OCI-LY1 (cell line): ENCODE measurements around the gene ABLIM1.

ENCODE experiments used
- H2AFZ ChIP-seq: fragments of 200-600 bp; sonication (generic), shearing (Covaris generic); 2 replicates; pipeline ENCODE4 v1.6.0; 2014; ENCODE audit warnings: antibody characterized with exemption, mild to moderate bottlenecking, low read length
- H3F3A ChIP-seq: fragments of 200-600 bp; sonication (generic), shearing (Covaris generic); 2 replicates; pipeline ENCODE4 v1.6.0; 2014; ENCODE audit warnings: mild to moderate bottlenecking, antibody characterized with exemption, low read length, moderate library complexity; ENCODE audit not compliant: insufficient read depth
- H3K27ac ChIP-seq: fragments of 200-600 bp; sonication (generic); 2 replicates; pipeline ENCODE4 v1.5.1; 2014; ENCODE audit warnings: low read length, mixed run types, mild to moderate bottlenecking, low read depth; ENCODE audit not compliant: poor library complexity, severe bottlenecking
- H3K27me3 ChIP-seq: fragments of 200-600 bp; sonication (generic); 2 replicates; pipeline ENCODE4 v1.6.0; 2014; ENCODE audit warnings: antibody characterized with exemption, mild to moderate bottlenecking, low read length, moderate library complexity; ENCODE audit not compliant: insufficient read depth
- H3K36me3 ChIP-seq: fragments of 200-600 bp; sonication (generic); 2 replicates; pipeline ENCODE4 v1.6.1; 2014; ENCODE audit warnings: mild to moderate bottlenecking, antibody characterized with exemption, low read length, moderate library complexity, mixed read lengths; ENCODE audit not compliant: insufficient read depth
- H3K4me1 ChIP-seq: fragments of 200-600 bp; sonication (generic); 2 replicates; pipeline ENCODE4 v1.5.1; 2014; ENCODE audit warnings: mild to moderate bottlenecking, low read length, moderate library complexity; ENCODE audit not compliant: insufficient read depth, severe bottlenecking
- H3K4me2 ChIP-seq: fragments of 200-600 bp; sonication (generic), shearing (Covaris generic); 2 replicates; pipeline ENCODE4 v1.6.1; 2014; ENCODE audit warnings: low read length
- H3K4me3 ChIP-seq: fragments of 200-600 bp; sonication (generic); 2 replicates; pipeline ENCODE4 v1.5.1; 2014; ENCODE audit warnings: low read length, low read depth, mild to moderate bottlenecking, mixed read lengths; ENCODE audit not compliant: poor library complexity, severe bottlenecking
- H3K79me2 ChIP-seq: fragments of 200-600 bp; shearing (Covaris generic); 2 replicates; pipeline ENCODE4 v1.6.1; 2016; ENCODE audit warnings: mixed run types, low read length, mixed read lengths; ENCODE audit not compliant: insufficient read depth
- H3K9ac ChIP-seq: fragments of 200-600 bp; sonication (generic), shearing (Covaris generic); 2 replicates; pipeline ENCODE4 v1.6.1; 2014; ENCODE audit warnings: mild to moderate bottlenecking, low read length, mixed read lengths
- H3K9me2 ChIP-seq: fragments of 200-600 bp; sonication (generic), shearing (Covaris generic); 2 replicates; pipeline ENCODE4 v1.6.1; 2014; ENCODE audit warnings: low read depth, mild to moderate bottlenecking, low read length, mixed read lengths
- H3K9me3 ChIP-seq: fragments of 200-600 bp; shearing (Covaris generic); 2 replicates; pipeline ENCODE4 v1.6.1; 2014; ENCODE audit warnings: low read length, mixed read lengths
- H4K20me1 ChIP-seq: fragments of 200-600 bp; sonication (generic), shearing (Covaris generic); 2 replicates; pipeline ENCODE4 v1.6.0; 2016; ENCODE audit warnings: mild to moderate bottlenecking, low read length; ENCODE audit not compliant: insufficient read depth
- EZH2 ChIP-seq: fragments of 200-600 bp; sonication (generic), shearing (Covaris generic); IDR thresholded peaks from 2 replicates; pipeline ENCODE4 v1.8.0; 2017; ENCODE audit warnings: borderline replicate concordance, mixed run types, mild to moderate bottlenecking, antibody characterized with exemption, low read length, moderate library complexity, mixed read lengths
- TF ChIP-seq, protein P1 (sequence below): fragments of 200-600 bp; sonication (generic), shearing (Covaris generic); IDR thresholded peaks from 2 replicates; pipeline ENCODE4 v1.5.1; 2017; ENCODE audit warnings: mild to moderate bottlenecking, antibody characterized with exemption, low read length, moderate library complexity, mixed read lengths

Gene ABLIM1

DNA sequence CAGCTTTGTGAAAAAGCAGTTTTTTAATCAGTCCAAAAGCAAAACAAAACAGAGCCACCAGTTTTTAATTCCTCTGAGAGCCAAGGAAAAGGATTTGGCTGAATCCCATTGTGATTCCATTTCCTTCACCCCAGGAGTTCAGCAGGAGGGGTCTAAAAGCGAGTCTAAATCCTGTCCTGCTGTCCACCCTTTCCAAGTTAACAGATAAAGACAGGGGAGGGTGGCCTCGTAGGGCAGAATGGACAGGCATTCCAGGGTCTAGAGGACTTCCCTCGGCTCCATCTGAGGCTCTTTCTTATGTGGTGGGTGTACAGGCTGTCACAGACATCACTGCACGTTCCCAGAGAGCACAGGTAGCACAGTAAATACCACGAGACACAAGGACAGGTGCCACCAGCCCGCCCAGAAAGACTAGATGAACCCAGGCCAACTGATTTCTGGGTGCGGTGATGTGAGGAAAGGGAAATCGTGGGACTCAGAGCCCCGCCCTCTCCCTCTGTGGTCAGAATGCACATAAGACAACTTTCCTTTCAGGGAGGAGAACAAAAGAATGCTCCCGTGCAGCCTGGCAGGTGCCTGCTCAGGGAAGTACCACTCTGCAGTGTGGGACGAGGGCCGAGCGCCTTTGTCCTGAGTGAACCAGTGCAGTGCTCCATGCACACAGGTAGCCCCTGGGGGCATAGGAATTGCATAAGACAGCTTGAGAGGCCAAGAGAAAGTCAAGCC is 119.7 kb downstream of the ABLIM1 start:
- no peak overlapping the region for H3K4me3 ChIP-seq
- no peaks in the 10 kb centered on the region for H3K79me2 ChIP-seq
- no peaks in the 10 kb centered on the region for H3K27me3 ChIP-seq
- H3K9me2 ChIP-seq, result no peaks in the 10 kb centered on the region
- no peaks in the 10 kb centered on the region for H3F3A ChIP-seq
- H2AFZ ChIP-seq, result no peak overlapping the region
- H3K4me2 ChIP-seq, result peak overlapping the region; percentile 44; the same call in 1 of the 2 replicates
- no peak overlapping the region for H3K27ac ChIP-seq
- no peak overlapping the region; the same call in 1 of the 2 replicates for H3K9ac ChIP-seq
- H3K36me3 ChIP-seq, result no peaks in the 10 kb centered on the region
- H3K9me3 ChIP-seq, result no peaks in the 10 kb centered on the region
- peaks cover 25% of the 10 kb centered on the region for H3K4me1 ChIP-seq
- TF ChIP-seq EZH2, result no peak
- TF ChIP-seq, protein P1, sequence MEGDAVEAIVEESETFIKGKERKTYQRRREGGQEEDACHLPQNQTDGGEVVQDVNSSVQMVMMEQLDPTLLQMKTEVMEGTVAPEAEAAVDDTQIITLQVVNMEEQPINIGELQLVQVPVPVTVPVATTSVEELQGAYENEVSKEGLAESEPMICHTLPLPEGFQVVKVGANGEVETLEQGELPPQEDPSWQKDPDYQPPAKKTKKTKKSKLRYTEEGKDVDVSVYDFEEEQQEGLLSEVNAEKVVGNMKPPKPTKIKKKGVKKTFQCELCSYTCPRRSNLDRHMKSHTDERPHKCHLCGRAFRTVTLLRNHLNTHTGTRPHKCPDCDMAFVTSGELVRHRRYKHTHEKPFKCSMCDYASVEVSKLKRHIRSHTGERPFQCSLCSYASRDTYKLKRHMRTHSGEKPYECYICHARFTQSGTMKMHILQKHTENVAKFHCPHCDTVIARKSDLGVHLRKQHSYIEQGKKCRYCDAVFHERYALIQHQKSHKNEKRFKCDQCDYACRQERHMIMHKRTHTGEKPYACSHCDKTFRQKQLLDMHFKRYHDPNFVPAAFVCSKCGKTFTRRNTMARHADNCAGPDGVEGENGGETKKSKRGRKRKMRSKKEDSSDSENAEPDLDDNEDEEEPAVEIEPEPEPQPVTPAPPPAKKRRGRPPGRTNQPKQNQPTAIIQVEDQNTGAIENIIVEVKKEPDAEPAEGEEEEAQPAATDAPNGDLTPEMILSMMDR, result no peak
- no peaks in the 10 kb centered on the region for H4K20me1 ChIP-seq

DNA sequence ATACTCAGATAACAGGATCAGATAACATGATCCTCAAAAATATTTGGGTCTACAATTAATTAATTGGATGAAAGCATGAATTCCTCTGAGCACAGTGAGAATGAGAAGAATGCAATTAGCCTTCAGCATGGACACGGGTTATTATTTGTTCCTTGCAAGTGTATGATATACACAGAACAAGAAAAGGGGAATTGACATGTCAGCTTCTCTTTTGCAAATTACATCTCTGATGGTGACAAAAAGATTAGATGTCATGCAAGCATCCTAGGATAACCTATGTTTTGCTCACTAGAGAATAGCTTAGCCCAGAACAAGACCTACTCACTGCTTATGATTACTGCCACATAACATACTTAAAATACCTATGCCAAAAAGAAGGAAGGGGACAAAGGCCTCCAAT is 120.3 kb downstream of the ABLIM1 start:
- H3K4me2 ChIP-seq, result no peak overlapping the region
- no peak overlapping the region for H3K4me3 ChIP-seq
- H3K9ac ChIP-seq, result no peak overlapping the region
- peaks cover 22% of the 10 kb centered on the region for H3K4me1 ChIP-seq
- no peaks in the 10 kb centered on the region for H4K20me1 ChIP-seq
- no peak overlapping the region for H2AFZ ChIP-seq
- TF ChIP-seq, protein P1, result no peak
- no peak for TF ChIP-seq EZH2
- no peaks in the 10 kb centered on the region for H3K27me3 ChIP-seq
- no peaks in the 10 kb centered on the region for H3K36me3 ChIP-seq
- H3K9me2 ChIP-seq, result no peaks in the 10 kb centered on the region
- no peaks in the 10 kb centered on the region for H3K79me2 ChIP-seq
- H3K27ac ChIP-seq, result no peak overlapping the region
- no peaks in the 10 kb centered on the region for H3F3A ChIP-seq
- H3K9me3 ChIP-seq, result no peaks in the 10 kb centered on the region

DNA sequence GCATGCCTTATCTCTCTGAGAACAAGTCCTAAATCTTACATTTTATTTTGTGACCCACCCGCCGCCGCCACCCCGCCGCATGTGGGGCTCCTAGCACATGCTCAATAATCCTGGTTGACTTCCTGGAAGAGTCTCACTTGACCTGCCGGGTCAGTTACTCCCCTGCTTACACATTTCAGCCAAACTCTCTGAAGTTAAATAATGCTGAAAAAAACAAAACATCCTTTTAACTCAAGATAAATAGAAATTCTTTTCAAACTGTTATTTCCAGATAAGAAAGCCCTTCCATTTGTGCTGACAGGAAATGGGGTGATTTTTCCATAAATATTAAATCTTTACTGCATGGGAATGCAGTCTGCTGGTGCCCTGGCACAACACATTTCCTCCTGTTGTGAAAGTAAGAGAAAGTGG is 123.5 kb downstream of the ABLIM1 start:
- Histone ChIP-seq H3K9ac (no peak overlapping the region), H4K20me1 (no peaks in the 10 kb centered on the region), H3K4me1 (peaks cover 14% of the 10 kb centered on the region), H3K27me3 (no peaks in the 10 kb centered on the region), H3K9me3 (no peaks in the 10 kb centered on the region), H3K36me3 (no peaks in the 10 kb centered on the region), H3K27ac (no peak overlapping the region), H2AFZ (no peak overlapping the region), H3F3A (no peaks in the 10 kb centered on the region), H3K79me2 (no peaks in the 10 kb centered on the region), H3K9me2 (no peaks in the 10 kb centered on the region), H3K4me2 (no peak overlapping the region), H3K4me3 (no peak overlapping the region)
- TF ChIP-seq, protein P1, result no peak
- TF ChIP-seq EZH2, result no peak
